Adrenal gland (tissue), 5 donors: ENCODE measurements around the gene KIF9.

Experiments
- POLR2A ChIP-seq, 2 donors: fragments of 450-650 bp; IDR thresholded peaks; one replicate each; pipeline ENCODE4 v1.6.1; 2017; ENCODE audit warnings: antibody characterized with exemption in 2 of 2, mild to moderate bottlenecking in 2 of 2, moderate library complexity in 1 of 2
- TF ChIP-seq, protein P1 (sequence below), 6 experiments: fragments of 450-650 bp in 4 of 6; fragments of 200-600 bp in 2 of 6; sonication (generic) in 1 of 6; IDR thresholded peaks; 1 replicate in 5 of 6; 2 replicates in 1 of 6; pipeline versions ENCODE4 v1.5.1 to v1.8.0; 2016 to 2021; ENCODE audit warnings: antibody characterized with exemption in 6 of 6, mild to moderate bottlenecking in 2 of 6, moderate library complexity in 1 of 6
- donor health status: DM: no; HTN: no; CAD: no.

DNA sequence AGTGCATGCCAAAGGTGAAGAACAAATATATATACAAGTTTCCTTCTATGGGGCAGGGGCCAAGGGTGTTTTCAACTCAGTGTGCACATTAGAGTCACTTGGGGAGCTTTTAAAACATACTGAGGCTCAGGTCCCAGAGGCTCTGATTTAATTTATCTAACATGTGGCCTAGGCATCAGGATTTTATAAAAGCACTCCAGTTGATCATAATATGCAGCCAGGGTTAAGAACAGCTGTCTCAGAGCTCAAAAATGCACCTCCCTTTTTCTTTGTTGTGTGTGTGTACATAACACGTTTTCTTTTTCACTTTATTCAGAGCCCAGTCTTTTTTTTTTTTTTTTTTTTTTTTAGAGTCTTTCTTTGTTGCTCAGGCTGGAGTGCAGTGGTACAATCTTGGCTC, 60.8 kb downstream of the KIF9 start:
- TF ChIP-seq, protein P1, sequence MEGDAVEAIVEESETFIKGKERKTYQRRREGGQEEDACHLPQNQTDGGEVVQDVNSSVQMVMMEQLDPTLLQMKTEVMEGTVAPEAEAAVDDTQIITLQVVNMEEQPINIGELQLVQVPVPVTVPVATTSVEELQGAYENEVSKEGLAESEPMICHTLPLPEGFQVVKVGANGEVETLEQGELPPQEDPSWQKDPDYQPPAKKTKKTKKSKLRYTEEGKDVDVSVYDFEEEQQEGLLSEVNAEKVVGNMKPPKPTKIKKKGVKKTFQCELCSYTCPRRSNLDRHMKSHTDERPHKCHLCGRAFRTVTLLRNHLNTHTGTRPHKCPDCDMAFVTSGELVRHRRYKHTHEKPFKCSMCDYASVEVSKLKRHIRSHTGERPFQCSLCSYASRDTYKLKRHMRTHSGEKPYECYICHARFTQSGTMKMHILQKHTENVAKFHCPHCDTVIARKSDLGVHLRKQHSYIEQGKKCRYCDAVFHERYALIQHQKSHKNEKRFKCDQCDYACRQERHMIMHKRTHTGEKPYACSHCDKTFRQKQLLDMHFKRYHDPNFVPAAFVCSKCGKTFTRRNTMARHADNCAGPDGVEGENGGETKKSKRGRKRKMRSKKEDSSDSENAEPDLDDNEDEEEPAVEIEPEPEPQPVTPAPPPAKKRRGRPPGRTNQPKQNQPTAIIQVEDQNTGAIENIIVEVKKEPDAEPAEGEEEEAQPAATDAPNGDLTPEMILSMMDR (IDR thresholded peaks at IDR 0.05): no peak
- TF ChIP-seq POLR2A (IDR thresholded peaks at IDR 0.05): no peak
